HepG2 (cell line): ENCODE results near the gene SVOP. TPM values are rescaled to one million over a fixed set of nuclear protein-coding genes. Genes with fewer than 3 reads are reported as not detected.

Experiments used
- ATAC-seq: fragments of 200-7000 bp; cut with Tn5 transposase; 3 replicates; pipeline ENCODE4 v1.9.1; 2020; ENCODE audit warnings: mild to moderate bottlenecking, moderate library complexity
- BruUV-seq: library from RNA; stranded (reverse); fragments of 400-500 nt; replicated peaks from 2 replicates; lab custom pipeline; 2021; lab: Mats Ljungman, UMichigan
- CTCF ChIA-PET: fragments of 300-600 bp; formaldehyde crosslinking; extraction: SDS; loops from one replicate; lab custom pipeline; 2021; ENCODE audit warnings: low total read pairs, inconsistent platforms, low intra/inter-chr PET ratio; lab: Yijun Ruan, JAX
- POLR2A ChIA-PET: fragments of 350-600 bp; sonication (Branson Sonifier 250); formaldehyde crosslinking; loops from one replicate; lab custom pipeline; 2020; ENCODE audit warnings: antibody characterized with exemption, inconsistent platforms; lab: Yijun Ruan, JAX
- DNase-seq: peaks from one replicate; pipeline ENCODE4 v3.0.0-alpha.2; 2015; ENCODE audit warnings: low spot score
- FAIRE-seq: peaks from 3 replicates; lab custom pipeline; 2011; peaks lifted over from hg19 to GRCh38; lab: Jason Lieb, UNC
- H2AFZ ChIP-seq: one replicate; pipeline ENCODE4 v1.6.1; 2011; ENCODE audit warnings: low read length, inconsistent platforms
- H3K27ac ChIP-seq: fragments of 300-600 bp; 3 replicates; pipeline ENCODE4 v1.8.0; 2011; ENCODE audit warnings: mixed run types, mild to moderate bottlenecking, mixed read lengths, low read length, inconsistent platforms; ENCODE audit not compliant: insufficient read depth; ENCODE audit errors: extremely low read length
- H3K27me3 ChIP-seq, 2 experiments: fragments of 200-600 bp in 1 of 2; 2 replicates in 1 of 2; 3 replicates in 1 of 2; pipeline versions ENCODE4 v1.6.0 to v1.8.0; 2011; ENCODE audit warnings: low read length in 2 of 2, mild to moderate bottlenecking in 2 of 2, moderate library complexity in 2 of 2, inconsistent platforms in 1 of 2; ENCODE audit not compliant: insufficient read depth in 2 of 2, control insufficient read depth in 1 of 2
- H3K36me3 ChIP-seq, 2 experiments: fragments of 200-600 bp in 1 of 2; replicated peaks in 1 of 2; 2 replicates in 1 of 2; 3 replicates in 1 of 2; pipeline versions ENCODE4 v1.5.1 to v1.8.0; 2011; ENCODE audit warnings: low read length in 2 of 2, inconsistent platforms in 1 of 2; ENCODE audit not compliant: insufficient read depth in 2 of 2, control insufficient read depth in 1 of 2
- H3K4me1 ChIP-seq: 2 replicates; pipeline ENCODE4 v1.5.1; 2012; ENCODE audit warnings: low read length, inconsistent platforms; ENCODE audit not compliant: insufficient read depth
- H3K4me2 ChIP-seq: 2 replicates; pipeline ENCODE4 v1.6.0; 2011; ENCODE audit warnings: low read depth, low read length, inconsistent platforms
- H3K4me3 ChIP-seq, 3 experiments: fragments of 200-600 bp in 1 of 3; sonication (generic), shearing (Covaris generic) in 1 of 3; replicated peaks in 1 of 3; 2 replicates each; pipeline ENCODE4 v1.5.1; 2011 to 2016; ENCODE audit warnings: low read length in 3 of 3, inconsistent platforms in 2 of 3, low read depth in 2 of 3, mild to moderate bottlenecking in 2 of 3, control low read depth in 1 of 3, mixed read lengths in 1 of 3; ENCODE audit not compliant: insufficient read depth in 1 of 3
- H3K79me2 ChIP-seq: one replicate; pipeline ENCODE4 v1.6.1; 2011; ENCODE audit warnings: low read length, inconsistent platforms; ENCODE audit not compliant: insufficient read depth
- H3K9ac ChIP-seq: 2 replicates; pipeline ENCODE4 v1.6.0; 2011; ENCODE audit warnings: mild to moderate bottlenecking, low read depth, low read length, inconsistent platforms; ENCODE audit not compliant: insufficient read depth
- H3K9me3 ChIP-seq: 2 replicates; pipeline ENCODE4 v1.5.1; 2012; ENCODE audit warnings: mild to moderate bottlenecking, low read length
- H4K20me1 ChIP-seq: 2 replicates; pipeline ENCODE4 v1.6.0; 2011; ENCODE audit warnings: inconsistent platforms, mild to moderate bottlenecking, low read length, moderate library complexity; ENCODE audit not compliant: insufficient read depth
- ARHGAP35 ChIP-seq: sonication (generic); formaldehyde crosslinking; IDR thresholded peaks from 2 replicates; pipeline ENCODE4 v1.9.0; 2022; ENCODE audit warnings: mild to moderate bottlenecking, inconsistent platforms, moderate library complexity, missing genetic modification reagents, borderline replicate concordance
- CBFB ChIP-seq: sonication (generic); formaldehyde crosslinking; IDR thresholded peaks from 2 replicates; pipeline ENCODE4 v1.4.0; 2020; ENCODE audit warnings: missing genetic modification reagents
- CC2D1A ChIP-seq: sonication (generic); formaldehyde crosslinking; IDR thresholded peaks from 2 replicates; pipeline ENCODE4 v1.8.1; 2023; ENCODE audit warnings: mild to moderate bottlenecking, missing genetic modification reagents
- NFE2L1 ChIP-seq: sonication (generic); formaldehyde crosslinking; IDR thresholded peaks from 2 replicates; pipeline ENCODE4 v1.4.0; 2020; ENCODE audit warnings: missing genetic modification reagents, mild to moderate bottlenecking, borderline replicate concordance
- PBX3 ChIP-seq: sonication (generic); formaldehyde crosslinking; IDR thresholded peaks from 2 replicates; pipeline ENCODE4 v1.8.1; 2023; ENCODE audit warnings: missing genetic modification reagents, inconsistent platforms, borderline replicate concordance
- REL ChIP-seq: sonication (generic); formaldehyde crosslinking; conservative IDR thresholded peaks from 2 replicates; pipeline ENCODE4 v1.8.0; 2022; ENCODE audit warnings: mild to moderate bottlenecking, missing genetic modification reagents, moderate library complexity
- SMYD3 ChIP-seq: sonication (generic); formaldehyde crosslinking; IDR thresholded peaks from 2 replicates; pipeline ENCODE4 v1.8.1; 2023; ENCODE audit warnings: mild to moderate bottlenecking, missing genetic modification reagents
- SP5 ChIP-seq: IDR thresholded peaks from 2 replicates; pipeline ENCODE4 v1.6.1; 2016; ENCODE audit warnings: low read depth, borderline replicate concordance
- TBL1XR1 ChIP-seq: fragments of 150-350 bp; IDR thresholded peaks from 2 replicates; pipeline ENCODE4 v1.6.1; 2014; ENCODE audit warnings: borderline replicate concordance, low read length; ENCODE audit not compliant: partially characterized antibody
- TSC22D2 ChIP-seq: sonication (generic); formaldehyde crosslinking; IDR thresholded peaks from 2 replicates; pipeline ENCODE4 v1.5.1; 2020; ENCODE audit warnings: missing genetic modification reagents, mild to moderate bottlenecking, borderline replicate concordance
- ZC3H13 ChIP-seq: sonication (generic); formaldehyde crosslinking; IDR thresholded peaks from 2 replicates; pipeline ENCODE4 v1.8.1; 2023; ENCODE audit warnings: mild to moderate bottlenecking, missing genetic modification reagents, moderate library complexity
- ZEB1 ChIP-seq: IDR thresholded peaks from 2 replicates; pipeline ENCODE4 v1.6.1; 2012; ENCODE audit warnings: mild to moderate bottlenecking, low read depth, inconsistent platforms; ENCODE audit not compliant: insufficient replicate concordance
- ZNF101 ChIP-seq: sonication (generic); formaldehyde crosslinking; IDR thresholded peaks from 2 replicates; pipeline ENCODE4 v1.4.0; 2020; ENCODE audit warnings: mild to moderate bottlenecking, low read depth, missing genetic modification reagents, borderline replicate concordance
- ZNF530 ChIP-seq: sonication (generic); formaldehyde crosslinking; IDR thresholded peaks from 2 replicates; pipeline ENCODE4 v1.5.0; 2020; ENCODE audit warnings: low read depth, mild to moderate bottlenecking, missing genetic modification reagents
- ZNF644 ChIP-seq: IDR thresholded peaks from 2 replicates; pipeline ENCODE4 v1.6.1; 2016; ENCODE audit warnings: low read depth
- ZSCAN12 ChIP-seq: sonication (generic); formaldehyde crosslinking; IDR thresholded peaks from 2 replicates; pipeline ENCODE4 v1.9.0; 2021; ENCODE audit warnings: mild to moderate bottlenecking, missing genetic modification reagents
- WGBS: methylation state at CpG from one replicate; pipeline ENCODE4 v1.1.6; 2017; ENCODE audit warnings: low lambda C conversion rate; 5-methylcytosine and 5-hydroxymethylcytosine counted together
- in situ Hi-C: cut with HindIII; loops from 2 replicates; pipeline ENCODE4 v1.10.0; 2017; ENCODE audit warnings: low pct_unique_long_range_greater_than_20kb; ENCODE audit not compliant: extremely low pct_ligation_motif_present
- intact Hi-C: fragments of 100-400 bp; cut with micrococcal nuclease; formaldehyde crosslinking; loops from one replicate; pipeline ENCODE4 v1.10.0; 2022; ENCODE audit not compliant: unreplicated experiment
- polyA plus RNA-seq, 8 experiments: library from polyadenylated mRNA; depleted of rRNA in 3 of 8; stranded (reverse) in 7 of 8; unstranded in 1 of 8; fragments of >200 nt; fragmentation: Illumina TruSeq in 4 of 8; extraction: Trizol in 4 of 8; gene quantifications; 2 replicates each; pipeline versions ENCODE4 v1.2.1 to v1.2.3, GENCODE V29; 2011 to 2016; ENCODE audit warnings: low read depth in 4 of 8, missing spikeins in 1 of 8, mixed read lengths in 1 of 8; ENCODE audit not compliant: insufficient read depth in 1 of 8
- total RNA-seq, 5 experiments: library from RNA; depleted of rRNA; stranded (reverse); fragments of >200 nt; fragmentation: Illumina TruSeq; extraction: Trizol; gene quantifications; 2 replicates each; pipeline ENCODE4 v1.2.3, GENCODE V29; 2016; ENCODE audit warnings: low read depth in 1 of 5
- TF ChIP-seq, protein P1 (sequence below): sonication (generic); formaldehyde crosslinking; IDR thresholded peaks from 2 replicates; pipeline ENCODE4 v1.8.1; 2023; ENCODE audit warnings: mild to moderate bottlenecking, missing genetic modification reagents, borderline replicate concordance

The SVOP gene
- total and polyA plus RNA-seq, 2 of the 13 experiments (the other 11 are each of a cell fraction or from before 2014, with no cell fraction given), result not detected

DNA sequence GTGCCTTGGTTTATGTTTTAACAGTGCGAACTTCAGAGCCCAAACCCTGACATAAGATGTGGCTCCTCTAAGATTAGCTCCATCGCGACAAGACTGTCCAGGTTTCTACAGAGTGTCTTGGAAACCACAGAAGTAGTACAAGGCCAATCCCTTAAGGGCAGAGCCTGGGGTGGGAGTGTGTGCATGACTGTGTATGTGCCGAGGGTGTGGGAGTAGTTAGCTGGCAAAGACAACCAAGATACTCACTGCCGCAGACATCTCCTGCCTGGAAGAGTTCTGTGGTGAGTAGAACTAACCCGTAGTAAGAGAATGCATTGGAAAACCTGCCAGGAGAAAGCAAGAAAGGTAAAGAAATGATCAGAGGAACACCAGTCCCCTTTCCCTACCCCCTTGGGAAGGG, 86.9 kb downstream of the SVOP start:
- Histone ChIP-seq H3K9ac (no peak overlapping the region), H4K20me1 (no peaks in the 10 kb centered on the region), H3K27ac (no peak overlapping the region), H3K4me3 (no peak overlapping the region), H3K9me3 (no peaks in the 10 kb centered on the region), H2AFZ (no peak overlapping the region), H3K4me1 (0 out of 2 replicates have a peak, but pooled peaks cover 9% of the 10 kb centered on the region), H3K4me2 (no peak overlapping the region), H3K79me2 (no peaks in the 10 kb centered on the region), H3K27me3 (peaks cover 0 to 21% of the 10 kb centered on the region in 2 experiments; a peak in 2 of 5 replicates), H3K36me3 (no peaks in the 10 kb centered on the region)
- POLR2A ChIA-PET, result no interaction called here
- TF ChIP-seq ZNF644 (CRISPR knock-in tag), result no peak
- TF ChIP-seq NFE2L1, result no peak
- no peak for TF ChIP-seq PBX3
- TF ChIP-seq CC2D1A, result no peak
- no peak for TF ChIP-seq REL (CRISPR knock-in tag)
- no peak for TF ChIP-seq SP5 (CRISPR knock-in tag)
- no peak for TF ChIP-seq ZNF101 (CRISPR knock-in tag)
- TF ChIP-seq ARHGAP35 (CRISPR knock-in tag), result no peak
- TF ChIP-seq CBFB (CRISPR knock-in tag), result no peak
- no peak for TF ChIP-seq SMYD3 (CRISPR knock-in tag)
- TF ChIP-seq ZSCAN12, result no peak
- TF ChIP-seq, protein P1, sequence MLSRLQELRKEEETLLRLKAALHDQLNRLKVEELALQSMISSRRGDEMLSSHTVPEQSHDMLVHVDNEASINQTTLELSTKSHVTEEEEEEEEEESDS (CRISPR knock-in tag), result no peak
- TF ChIP-seq ZEB1, result no peak
- no peak for TF ChIP-seq ZC3H13 (CRISPR knock-in tag)
- no peak for TF ChIP-seq TBL1XR1
- no peak for TF ChIP-seq TSC22D2 (CRISPR knock-in tag)
- no peak for TF ChIP-seq ZNF530 (CRISPR knock-in tag)
- intact Hi-C loops (no loop called here), in situ Hi-C loops (no loop called here)
- BruUV-seq, result no TSS peak
- WGBS, result 54% methylated on average over 6 of the region's 6 CpGs
- DNase-seq (no peak), ATAC-seq (no peak), FAIRE-seq (no peak)
- CTCF ChIA-PET, result no interaction called here
